Measurements from ENCODE around the gene AAK1.

Gene AAK1

DNA sequence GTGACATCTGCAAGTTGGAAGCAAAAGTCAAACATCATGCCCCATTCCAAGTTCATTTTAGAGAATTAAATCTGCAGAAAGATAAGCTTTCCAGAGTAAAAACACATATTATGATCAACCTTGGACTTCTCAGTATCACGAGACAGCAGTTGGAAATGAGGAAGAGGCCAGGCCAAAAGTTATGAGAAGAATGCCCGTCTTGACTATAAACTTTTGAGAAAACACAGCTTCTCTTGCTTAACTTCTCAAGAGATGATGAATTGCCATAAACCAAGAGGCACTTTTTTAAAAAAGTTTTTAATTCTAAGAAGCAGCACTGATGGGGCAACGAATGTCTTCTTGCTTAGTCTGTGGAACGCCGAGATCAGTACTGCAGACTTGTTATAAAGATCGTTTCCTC, 153.7 kb downstream of the AAK1 start:
- DNase-seq (ENCODE audit: low read depth) = no peak

DNA sequence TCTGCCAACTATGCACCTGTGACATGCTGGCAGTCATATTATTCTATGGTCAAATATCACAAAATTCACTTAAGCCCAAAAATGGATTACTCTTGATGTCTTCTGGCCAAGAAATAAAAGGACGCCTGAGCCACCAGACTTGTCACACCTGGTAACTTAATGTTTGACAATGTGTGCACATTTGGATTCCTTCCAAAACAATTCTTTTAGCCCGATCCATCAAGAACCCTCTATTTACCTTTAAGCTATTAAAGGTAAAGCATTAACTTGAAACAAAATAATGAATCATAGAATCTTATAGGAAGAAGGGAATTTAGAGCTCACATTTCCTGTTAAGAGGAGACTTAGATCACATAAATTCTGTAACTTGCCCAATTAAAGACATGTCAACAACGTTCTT, 159.8 kb downstream of the AAK1 start:
- no peak for DNase-seq (ENCODE audit: low read depth)

DNA sequence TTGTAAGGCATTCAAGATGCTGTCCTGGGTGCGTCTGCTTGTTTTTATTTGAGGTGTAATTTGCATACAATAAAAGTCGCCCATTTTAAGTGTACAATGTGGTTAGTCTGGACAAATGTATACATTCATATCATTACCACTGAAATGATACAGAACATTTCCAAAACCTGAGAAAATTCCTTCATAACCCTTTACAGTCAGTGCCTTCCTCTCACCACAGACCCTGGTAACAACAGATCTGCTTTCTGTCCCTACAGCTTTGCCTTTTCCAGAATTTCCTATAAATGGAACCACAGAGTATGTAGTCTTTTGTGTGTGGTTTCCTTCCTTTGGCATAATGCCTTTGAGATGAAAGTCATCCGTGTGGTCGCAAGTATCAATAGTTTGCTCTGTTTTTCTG, 160.5 kb downstream of the AAK1 start:
- no peak for DNase-seq (ENCODE audit: low read depth)

DNA sequence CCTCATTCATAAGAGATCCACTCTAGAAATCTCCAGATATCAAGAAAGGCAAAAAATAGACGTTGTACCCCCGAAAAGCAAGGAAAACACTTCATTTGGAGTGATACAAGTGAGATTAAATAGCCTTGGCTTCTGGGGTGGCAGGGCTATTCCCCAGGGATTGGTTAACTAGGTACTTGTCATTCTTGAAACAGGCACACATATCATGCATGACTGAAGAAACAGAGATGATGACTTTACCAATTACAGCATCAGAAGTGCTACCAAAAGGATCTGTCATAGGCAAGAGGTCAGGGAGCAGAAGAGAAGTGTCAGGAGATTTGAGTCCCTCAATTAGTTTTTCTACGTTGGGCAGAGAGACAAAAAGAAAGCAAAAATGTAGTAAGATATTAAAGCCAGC, 161.1 kb downstream of the AAK1 start:
- DNase-seq (ENCODE audit: low read depth) = no peak

DNA sequence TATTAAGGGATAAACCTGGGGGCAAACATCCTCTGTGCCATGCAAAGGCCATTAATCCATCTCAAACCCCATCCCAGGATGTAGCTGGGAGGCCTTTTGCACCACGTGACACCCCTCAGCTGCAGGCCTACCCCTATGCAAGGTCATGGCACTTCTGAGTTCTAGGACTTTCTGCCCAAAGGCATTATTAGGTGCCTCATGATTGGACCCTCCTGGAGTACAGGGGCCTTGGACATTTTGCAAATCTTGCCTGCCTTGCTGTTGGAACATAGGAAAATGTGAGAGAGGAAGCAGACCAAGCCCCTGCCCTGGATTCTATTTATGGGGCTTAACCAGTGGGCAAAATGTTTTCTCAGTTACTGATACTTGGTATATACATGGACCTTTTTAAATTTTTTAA, 162.1 kb downstream of the AAK1 start:
- DNase-seq (ENCODE audit: low read depth) = no peak

DNA sequence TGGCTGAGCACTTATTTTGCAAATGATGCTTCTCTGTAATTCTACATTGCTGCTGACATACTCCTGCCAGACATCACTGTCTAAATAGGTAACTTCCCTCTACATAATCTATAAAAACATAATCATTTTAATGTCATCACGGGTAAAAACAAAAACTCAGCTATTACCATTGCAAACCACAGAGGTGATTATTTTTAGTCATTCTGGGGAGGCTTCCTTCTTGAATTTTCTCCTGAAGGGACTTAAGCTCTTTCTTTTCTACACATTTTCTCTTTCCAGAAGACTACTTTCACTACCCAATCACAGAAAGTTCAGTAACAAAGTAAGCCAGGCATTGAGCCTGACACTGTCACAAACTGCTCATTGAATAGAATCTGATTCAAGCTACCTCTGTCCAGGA, 165.9 kb downstream of the AAK1 start:
- no peak for DNase-seq (ENCODE audit: low read depth)

DNA sequence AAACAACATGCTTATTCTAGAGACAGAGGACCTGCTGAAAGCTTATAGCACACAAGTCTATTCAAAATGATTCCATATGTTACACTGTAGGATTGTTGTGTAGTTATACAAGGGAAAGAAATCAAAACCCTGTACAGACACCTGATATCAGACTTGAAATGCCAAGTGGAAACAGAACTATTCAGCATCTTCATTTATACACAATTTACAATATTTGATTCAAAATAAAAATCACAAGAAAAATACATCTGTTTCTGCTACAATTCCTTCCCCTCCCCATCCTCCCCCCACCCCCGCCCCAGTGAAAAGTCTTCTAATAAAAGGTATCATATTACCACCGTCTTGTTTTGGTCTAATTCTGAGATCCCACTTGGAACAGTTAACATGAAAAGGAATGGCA, 168.9 kb downstream of the AAK1 start:
- no peak for DNase-seq (ENCODE audit: low read depth)

DNA sequence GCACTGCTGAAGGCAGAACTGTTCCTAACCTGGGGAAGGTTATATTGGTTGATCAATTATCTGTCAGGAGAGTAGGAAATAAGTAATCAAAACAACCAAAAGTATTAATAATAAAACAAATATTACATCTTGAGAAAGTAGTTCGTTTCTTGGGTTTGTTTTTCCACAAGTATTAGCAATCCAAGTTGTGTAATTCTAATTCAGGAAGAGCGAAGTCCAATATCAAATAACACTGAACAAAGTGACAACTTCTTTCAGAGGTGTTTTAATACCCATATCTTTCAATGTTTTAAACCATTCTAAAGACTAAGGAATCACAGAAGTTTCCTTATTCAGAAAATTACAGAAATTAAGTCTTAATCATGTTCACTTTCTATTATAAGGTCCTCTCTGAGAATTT, 171.7 kb downstream of the AAK1 start:
- DNase-seq (ENCODE audit: low read depth) = no peak

DNA sequence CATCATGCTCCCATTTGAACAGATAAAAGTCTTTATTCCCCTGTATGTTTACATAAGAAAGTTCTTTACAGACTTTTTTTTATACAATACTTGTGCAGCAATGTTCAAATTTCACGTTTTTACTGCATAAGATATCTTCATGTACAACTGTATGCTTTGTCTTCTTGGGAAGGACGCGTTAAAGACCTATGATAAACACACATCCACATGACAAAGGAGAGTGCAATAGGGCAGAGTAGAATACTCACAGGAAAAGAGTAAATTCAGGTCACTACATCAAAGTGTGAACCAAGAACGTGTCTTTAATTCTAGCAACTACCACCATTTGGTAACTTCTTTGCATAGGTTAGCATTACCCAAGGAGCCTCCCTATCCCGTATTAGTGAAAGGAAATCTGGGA, 172.6 kb downstream of the AAK1 start:
- DNase-seq (ENCODE audit: low read depth) = no peak

DNA sequence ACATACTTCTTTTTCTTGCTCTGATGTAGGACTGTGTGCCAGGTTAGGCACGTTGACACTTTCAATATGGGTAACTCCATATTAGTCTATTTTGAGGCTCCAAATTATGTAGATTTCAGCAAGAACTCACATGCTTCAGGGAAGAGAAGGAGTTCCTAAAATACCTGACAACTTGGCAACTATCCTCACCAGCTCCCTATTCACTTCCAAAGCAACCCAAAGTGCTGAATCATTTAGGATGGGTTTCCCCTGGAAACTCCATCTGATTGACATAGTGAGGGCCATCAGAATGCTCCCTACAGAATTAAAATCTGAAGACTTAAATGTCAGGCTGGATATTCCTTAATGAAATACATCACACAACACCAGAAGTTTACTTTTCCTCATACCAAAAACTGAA, 173.8 kb downstream of the AAK1 start:
- DNase-seq (ENCODE audit: low read depth) = no peak

DNA sequence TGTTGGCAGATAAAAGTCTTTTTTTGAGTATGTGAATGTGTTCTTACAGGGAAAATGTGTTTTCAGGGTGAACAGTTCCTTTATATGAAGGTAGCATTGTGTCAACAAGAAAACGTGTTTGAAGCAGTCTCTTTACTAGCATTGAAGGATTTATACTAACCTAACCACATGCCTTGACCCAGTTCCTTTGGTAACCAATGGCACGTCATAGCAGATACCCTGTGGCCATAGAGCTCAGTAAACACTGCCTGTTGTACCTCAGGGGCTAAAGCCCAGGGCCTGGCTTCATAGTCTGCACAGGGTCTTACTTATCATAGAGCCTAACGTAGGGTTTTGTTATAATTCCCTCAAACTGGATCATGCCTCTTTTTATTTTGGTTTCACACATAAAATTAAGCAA, 174.2 kb downstream of the AAK1 start:
- no peak for DNase-seq (ENCODE audit: low read depth)

DNA sequence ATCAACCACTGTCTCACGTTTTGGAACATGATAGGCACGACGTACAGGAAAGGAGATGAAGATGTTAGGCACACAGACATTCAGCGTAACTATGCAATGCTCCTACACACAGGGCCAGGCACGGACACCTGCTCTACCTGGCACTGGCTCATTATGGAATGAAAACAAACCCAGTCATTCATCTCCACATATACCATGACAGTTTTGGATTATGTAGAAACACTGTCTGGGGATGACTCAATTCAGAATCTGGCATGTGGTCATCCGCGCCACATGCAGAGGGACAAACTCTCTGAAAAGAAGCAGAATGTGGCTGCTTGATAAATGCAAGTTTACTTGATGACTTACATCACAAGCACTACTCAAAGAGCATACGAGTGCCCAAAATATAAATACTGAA, 176.8 kb downstream of the AAK1 start:
- no peak for DNase-seq (ENCODE audit: low read depth)

DNA sequence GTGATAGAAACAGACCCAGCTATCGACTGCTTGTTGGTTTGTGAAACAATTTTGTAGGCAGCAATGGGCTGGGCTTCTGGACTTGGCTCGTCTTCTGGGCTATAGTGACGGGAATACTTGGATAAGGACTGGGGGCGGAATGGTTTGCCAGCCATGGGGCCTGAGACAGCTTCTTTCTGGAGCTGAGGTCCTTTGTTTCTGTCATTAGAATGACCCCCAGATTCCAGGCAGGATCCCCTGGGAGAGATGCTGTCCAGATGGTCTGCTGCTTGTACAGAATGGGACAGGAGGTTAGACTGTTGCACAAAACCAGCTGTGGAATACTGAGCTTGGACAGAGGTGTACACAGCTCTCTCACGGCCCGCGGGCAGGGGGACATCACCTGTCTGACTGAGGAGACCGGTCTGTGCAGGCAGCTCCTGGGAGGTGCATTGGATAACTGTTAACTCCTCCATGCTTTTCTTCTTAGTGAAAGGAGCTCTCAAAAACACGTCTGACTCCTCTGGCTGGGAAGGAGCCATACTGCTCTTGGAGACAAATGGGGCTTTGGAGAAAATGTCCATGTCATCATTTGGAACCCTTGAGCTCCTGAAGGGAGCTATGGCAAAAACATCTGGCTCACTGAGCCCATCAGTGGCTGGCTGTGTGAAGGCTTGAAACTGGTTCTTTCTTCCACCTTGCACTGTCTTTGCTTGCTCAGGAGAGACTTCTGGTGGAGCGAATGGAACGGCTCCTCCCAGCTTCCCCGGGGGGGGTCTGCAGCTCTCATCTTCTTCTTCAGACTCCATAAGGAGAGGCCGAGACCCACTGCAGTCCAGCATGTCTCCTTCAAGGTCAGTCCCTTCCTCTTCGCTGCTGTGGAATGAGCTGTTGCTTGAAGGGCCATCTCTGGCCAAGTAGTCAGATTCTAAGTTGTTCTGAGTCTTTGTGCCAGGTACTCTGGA, 177.8 kb downstream of the AAK1 start:
- no peak for DNase-seq (ENCODE audit: low read depth)

DNA sequence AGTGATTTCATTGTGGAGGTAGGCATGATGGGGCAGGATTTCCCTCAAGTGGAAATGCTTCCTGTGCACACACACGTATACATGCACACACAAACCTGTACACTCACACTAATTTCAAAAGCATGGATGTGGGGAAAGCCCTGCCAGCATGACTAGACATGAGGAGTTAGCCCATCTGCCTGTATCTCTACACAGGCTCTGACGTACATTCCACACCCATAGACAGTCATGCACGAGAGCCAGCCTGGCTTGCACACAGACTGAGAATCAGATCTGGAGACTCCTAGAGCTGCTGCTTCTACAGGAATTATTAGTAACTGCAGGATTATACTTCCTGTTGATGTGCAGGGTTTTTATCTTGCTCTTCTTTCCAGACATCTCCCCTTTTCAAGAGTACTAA, 179.0 kb downstream of the AAK1 start:
- no peak for DNase-seq (ENCODE audit: low read depth)

DNA sequence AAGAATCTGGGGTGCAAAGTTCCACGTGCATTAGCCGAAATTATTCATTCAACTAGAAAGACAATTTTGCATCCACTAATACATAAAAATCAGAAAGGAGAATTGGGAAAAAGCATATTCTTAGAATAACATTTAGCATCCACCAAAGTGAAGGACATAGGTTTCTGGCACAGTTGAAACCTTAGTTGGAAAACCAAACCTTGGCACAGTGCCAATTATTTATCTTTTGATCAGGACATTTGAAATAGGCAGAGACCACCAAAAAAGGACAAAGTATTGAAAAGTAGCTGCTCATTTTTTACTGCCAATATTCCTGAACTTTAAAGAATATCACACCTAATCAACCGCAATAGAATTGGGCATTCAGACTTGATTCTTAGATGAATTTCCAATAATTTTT, 180.8 kb downstream of the AAK1 start:
- DNase-seq (ENCODE audit: low read depth) = no peak

DNA sequence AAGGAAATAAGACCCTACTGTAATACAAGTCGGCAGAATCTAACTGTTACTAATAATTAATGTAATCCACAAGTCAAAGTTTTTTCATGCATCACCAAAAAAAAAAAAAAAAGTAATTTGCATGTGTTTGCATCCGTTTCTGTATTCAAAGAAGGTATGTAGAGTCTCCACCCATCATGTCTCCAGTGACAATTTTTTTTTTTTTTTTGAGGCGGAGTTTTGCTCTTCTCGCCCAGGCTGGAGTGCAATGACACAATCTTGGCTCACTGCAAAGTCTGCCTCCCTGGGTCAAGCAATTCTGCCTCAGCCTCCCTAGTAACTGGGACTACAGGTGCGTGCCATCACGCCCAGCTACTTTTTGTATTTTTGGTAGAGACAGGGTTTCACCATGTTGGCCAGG, 182.1 kb downstream of the AAK1 start:
- DNase-seq (ENCODE audit: low read depth) = no peak

DNA sequence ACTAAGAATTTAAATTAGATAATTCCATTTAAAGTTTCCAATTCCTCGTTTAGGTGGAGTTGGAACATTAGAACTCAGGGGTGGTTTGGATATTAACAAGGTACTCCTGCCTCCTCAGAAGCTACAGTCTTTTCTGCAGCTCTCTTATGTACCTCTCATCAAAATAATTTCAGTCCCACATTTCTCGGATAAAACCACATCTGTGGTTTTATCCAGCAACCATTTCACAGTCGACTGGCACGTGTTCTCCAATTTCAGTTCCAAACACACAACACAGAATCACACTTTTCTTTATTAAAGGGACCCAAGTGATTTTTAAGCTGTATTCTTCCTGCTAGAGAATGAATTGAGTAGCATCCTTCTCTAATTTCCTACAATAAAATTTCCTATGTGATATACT, 183.6 kb downstream of the AAK1 start:
- DNase-seq (ENCODE audit: low read depth) = no peak

DNA sequence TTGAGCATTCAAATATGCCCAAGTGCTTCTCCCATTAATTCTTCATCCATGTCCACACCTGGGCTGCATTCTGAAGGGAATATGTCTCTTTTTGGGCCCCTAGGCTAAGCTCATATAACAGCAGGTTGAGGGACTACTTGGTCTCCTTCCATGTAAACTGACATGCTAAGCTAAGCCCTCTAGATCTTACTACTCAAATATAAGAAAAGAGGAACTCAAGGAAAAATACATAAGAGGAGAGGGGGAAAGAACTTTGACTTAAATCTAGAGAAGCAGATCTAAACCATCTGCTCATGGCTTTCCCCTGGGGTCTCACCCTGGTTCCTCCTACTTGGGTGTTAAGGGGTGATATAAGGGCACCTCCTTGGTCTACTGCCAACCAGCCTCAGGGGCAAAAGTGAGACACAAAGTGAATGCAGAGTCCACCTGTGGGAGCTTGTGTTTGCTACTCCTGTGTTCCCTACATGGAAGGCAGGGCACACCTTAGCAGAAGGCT, 186.5 kb downstream of the AAK1 start:
- no peak for DNase-seq (ENCODE audit: low read depth)

DNA sequence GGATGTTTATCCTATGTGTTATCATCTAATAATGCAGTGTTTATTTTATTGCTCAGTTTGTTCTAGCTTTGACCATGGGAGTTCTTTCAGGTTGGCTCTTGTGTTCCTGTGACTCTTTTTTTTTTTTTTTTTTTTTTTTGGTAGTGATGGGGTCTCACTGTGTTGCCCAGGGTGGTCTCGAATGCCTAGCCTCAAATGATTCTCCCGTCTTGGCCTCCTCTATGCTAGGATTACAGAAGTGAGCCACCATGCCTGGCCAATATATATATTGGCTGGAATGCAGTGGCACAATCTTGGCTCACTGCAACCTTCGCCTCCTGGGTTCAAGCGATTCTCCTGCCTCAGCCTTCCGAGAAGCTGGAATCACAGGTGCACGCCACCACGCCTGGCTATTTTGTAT, 187.4 kb downstream of the AAK1 start:
- no peak for DNase-seq (ENCODE audit: low read depth)

DNA sequence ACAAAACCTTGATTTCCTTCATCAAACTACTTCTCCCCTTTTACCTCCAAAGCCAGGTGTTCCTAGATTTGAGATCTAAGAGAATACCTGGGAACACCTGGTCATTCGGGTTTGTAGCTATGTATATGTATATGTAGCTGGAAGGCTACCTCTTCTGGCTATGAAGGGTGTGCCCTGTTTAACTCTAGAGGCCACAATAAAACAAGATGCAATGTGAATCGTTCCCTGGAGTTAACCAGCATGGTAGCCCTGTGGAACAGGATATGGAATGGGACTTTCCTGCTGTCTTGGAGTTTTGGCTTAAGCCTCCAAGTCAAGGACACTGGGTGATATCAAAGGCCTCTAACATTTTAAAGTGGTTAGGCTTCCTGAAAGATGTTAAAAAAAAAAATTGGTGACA, 188.6 kb downstream of the AAK1 start:
- DNase-seq (ENCODE audit: low read depth) = no peak

DNA sequence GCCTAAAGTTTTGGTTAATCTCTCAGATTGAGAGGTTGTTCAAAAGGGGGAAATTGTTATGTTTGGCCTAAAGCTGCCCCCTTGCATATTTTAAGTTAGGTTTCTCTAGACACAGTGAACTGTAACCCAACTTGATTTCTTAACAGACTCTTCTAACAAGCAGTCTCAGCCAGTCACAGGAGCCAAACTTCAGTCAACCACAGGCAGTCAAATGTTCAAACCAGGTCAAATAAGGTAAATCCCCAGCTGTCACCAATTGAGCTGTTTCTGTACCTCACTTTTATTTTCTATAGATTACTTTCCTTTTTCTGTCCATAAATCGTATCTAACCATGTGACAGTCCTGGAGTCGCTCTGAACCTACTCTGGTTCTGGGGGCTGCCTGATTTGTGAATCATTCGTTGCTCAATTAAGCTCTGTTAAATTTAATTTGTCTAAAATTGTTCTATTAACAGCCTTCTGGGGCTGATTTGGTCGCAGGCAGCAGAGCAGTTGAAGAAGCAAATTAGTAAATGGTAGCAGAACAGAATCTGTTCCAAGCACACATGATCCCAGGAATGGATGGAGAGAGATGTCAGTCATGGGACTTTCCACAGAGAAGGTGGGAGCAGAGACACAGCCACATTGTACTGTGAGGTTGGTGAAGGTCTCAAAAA, 189.9 kb downstream of the AAK1 start:
- DNase-seq (ENCODE audit: low read depth) = no peak

DNA sequence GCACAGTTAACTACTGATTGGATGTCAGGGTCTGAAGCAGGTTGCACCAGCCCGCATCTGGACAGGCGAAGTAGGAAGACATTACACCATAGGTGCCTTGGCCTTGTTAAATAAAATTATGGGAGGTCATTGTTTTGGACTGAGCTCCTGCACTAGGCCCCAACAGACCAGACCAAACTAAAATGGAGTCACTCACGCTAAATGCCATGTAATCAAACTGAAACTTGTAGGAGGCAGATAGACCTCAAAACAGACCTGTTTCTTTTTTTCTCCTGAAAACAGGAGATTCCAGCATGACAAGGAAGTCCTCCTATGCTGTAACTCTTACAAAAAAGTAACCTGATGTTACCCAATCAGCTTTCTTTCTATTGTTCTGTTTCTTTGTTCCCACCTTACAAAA, 190.9 kb downstream of the AAK1 start:
- DNase-seq (ENCODE audit: low read depth) = no peak

DNA sequence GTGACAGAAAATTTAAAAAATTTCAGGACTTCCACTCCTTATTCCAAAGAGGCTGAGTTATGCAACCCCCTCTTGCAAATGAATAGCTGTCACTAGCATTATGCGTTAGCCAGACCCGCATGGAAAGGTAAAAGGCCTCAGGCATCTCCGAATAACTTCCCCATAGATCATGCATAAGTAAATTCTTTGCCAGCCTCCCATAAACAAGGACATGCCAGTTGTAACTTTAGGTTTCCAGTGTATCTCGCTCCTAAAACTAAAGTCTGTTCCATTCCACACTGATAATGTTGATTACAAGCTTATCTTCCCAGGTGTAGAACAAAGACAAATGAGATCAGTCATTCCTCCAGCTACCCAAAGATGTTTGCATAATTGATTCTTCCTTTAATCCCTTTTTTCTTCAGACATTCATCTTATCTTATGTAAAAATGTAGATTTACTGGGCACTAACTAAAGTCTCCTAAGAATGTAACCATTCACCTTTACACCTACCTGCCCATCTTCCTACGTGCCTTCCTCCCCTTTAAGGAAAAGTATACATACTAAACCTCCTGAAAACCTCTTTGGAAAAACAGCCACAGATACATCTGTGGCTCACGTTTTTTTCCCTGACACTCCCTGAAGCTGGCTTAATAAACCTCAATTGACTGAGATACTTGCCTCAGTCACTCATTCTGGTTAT, 192.7 kb downstream of the AAK1 start:
- DNase-seq (ENCODE audit: low read depth) = no peak

Data from T-helper 22 cell (primary cell).